SU-DHL-6 (cell line): ENCODE results near the gene CSH1.
"Not testable (repeated sequence)": the region's sequence is repeated elsewhere in the genome, so short reads cannot be mapped to it uniquely, and the experiment has no call there.

Experiments used
- H2AFZ ChIP-seq: fragments of 200-600 bp; sonication (generic); 2 replicates; pipeline ENCODE4 v1.6.1; 2014; ENCODE audit warnings: low read depth, mild to moderate bottlenecking, moderate library complexity, mixed read lengths, antibody characterized with exemption, low read length; ENCODE audit not compliant: severe bottlenecking
- H3F3A ChIP-seq: fragments of 200-600 bp; shearing (Covaris generic); 2 replicates; pipeline ENCODE4 v1.6.0; 2016; ENCODE audit warnings: antibody characterized with exemption, mild to moderate bottlenecking; ENCODE audit not compliant: insufficient read depth
- H3K27ac ChIP-seq: fragments of 200-600 bp; sonication (generic); 2 replicates; pipeline ENCODE4 v1.5.1; 2016; ENCODE audit warnings: low read depth, mild to moderate bottlenecking, low read length, moderate library complexity, mixed read lengths
- H3K27me3 ChIP-seq: fragments of 200-600 bp; sonication (generic), shearing (Covaris generic); 2 replicates; pipeline ENCODE4 v1.6.0; 2014; ENCODE audit warnings: mild to moderate bottlenecking, low read length
- H3K36me3 ChIP-seq: fragments of 200-600 bp; sonication (generic); 2 replicates; pipeline ENCODE4 v1.6.1; 2014; ENCODE audit warnings: mild to moderate bottlenecking, low read length, mixed read lengths
- H3K4me2 ChIP-seq: fragments of 300-600, 200-600 bp; shearing (Covaris generic), sonication (generic); 2 replicates; pipeline ENCODE4 v1.6.0; 2014; ENCODE audit warnings: low read length, low read depth, mild to moderate bottlenecking; ENCODE audit not compliant: poor library complexity, severe bottlenecking
- H3K4me3 ChIP-seq: fragments of 200-600 bp; sonication (generic); 2 replicates; pipeline ENCODE4 v1.5.1; 2014; ENCODE audit warnings: antibody characterized with exemption, low read length, mild to moderate bottlenecking, mixed read lengths; ENCODE audit not compliant: insufficient read depth, poor library complexity, severe bottlenecking
- H3K79me2 ChIP-seq: fragments of 200-600 bp; sonication (generic); 2 replicates; pipeline ENCODE4 v1.6.1; 2014; ENCODE audit warnings: mild to moderate bottlenecking, low read length, moderate library complexity; ENCODE audit not compliant: insufficient read depth
- H3K9ac ChIP-seq: fragments of 200-600 bp; sonication (generic); 2 replicates; pipeline ENCODE4 v1.7.0; 2014; ENCODE audit warnings: mild to moderate bottlenecking, low read length
- H3K9me2 ChIP-seq: fragments of 200-600 bp; sonication (generic); replicated peaks from 2 replicates; pipeline ENCODE4 v1.6.1; 2014; ENCODE audit warnings: low read length; ENCODE audit not compliant: insufficient read depth
- H3K9me3 ChIP-seq: fragments of 200-600 bp; sonication (generic); 2 replicates; pipeline ENCODE4 v1.6.1; 2014; ENCODE audit warnings: low read length, mixed read lengths; ENCODE audit not compliant: insufficient read depth
- H4K20me1 ChIP-seq: fragments of 200-600 bp; sonication (generic); 2 replicates; pipeline ENCODE4 v1.6.1; 2014; ENCODE audit warnings: low read depth, mild to moderate bottlenecking, antibody characterized with exemption, low read length, moderate library complexity, mixed read lengths
- EZH2phosphoT487 ChIP-seq: fragments of 200-600 bp; sonication (generic), shearing (Covaris generic); conservative IDR thresholded peaks from 2 replicates; pipeline ENCODE4 v1.6.1; 2018; ENCODE audit warnings: mild to moderate bottlenecking, antibody characterized with exemption, low read length, moderate library complexity, mixed read lengths
- TF ChIP-seq, protein P1 (sequence below): fragments of 200-600 bp; sonication (generic); IDR thresholded peaks from one replicate; pipeline ENCODE4 v1.5.1; 2017; ENCODE audit warnings: antibody characterized with exemption, mild to moderate bottlenecking, low read length, moderate library complexity; ENCODE audit not compliant: insufficient read depth, poor library complexity, severe bottlenecking

CSH1 gene

DNA sequence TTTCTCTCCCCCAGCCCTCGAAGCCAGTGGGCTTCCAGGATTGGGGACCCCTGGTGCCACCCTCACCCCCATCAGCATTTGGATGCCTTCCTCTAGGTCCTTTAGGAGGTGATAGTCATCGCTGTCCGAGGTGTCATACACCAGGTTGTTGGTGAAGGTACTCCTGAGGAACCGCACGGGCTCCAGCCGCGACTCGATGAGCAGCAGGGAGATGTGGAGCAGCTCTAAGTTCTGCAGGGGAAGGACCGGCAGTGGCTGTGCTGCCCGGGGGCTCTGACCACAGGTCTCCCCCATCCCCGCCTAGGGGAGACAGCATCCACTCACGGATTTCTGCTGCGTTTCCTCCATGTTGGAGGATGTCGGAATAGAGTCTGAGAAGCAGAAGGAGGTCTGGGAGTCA is 13.7 kb upstream of the CSH1 start:
- no peaks in the 10 kb centered on the region for H3K9me2 ChIP-seq
- H3K4me2 ChIP-seq: no peak overlapping the region
- no peaks in the 10 kb centered on the region for H3K36me3 ChIP-seq

DNA sequence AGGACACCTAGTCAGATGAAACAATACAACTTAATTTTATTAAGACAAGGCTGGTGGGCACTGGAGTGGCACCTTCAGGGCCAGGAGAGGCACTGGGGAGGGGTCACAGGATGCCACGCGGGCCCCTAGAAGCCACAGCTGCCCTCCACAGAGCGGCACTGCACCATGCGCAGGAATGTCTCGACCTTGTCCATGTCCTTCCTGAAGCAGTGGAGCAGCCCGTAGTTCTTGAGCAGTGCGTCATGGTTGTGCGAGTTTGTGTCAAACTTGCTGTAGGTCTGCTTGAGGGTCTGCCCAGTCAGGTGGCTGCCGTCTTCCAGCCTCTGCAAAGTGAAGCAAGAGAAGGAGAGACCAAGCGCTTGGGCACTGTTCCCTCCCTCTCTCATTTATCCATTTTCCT is 13.2 kb upstream of the CSH1 start:
- H3K36me3 ChIP-seq, H3K4me3 ChIP-seq, H3K27me3 ChIP-seq, H3K9me3 ChIP-seq, H3K9me2 ChIP-seq, H3K4me2 ChIP-seq, H3K27ac ChIP-seq, H3F3A ChIP-seq, H4K20me1 ChIP-seq, H3K9ac ChIP-seq, H3K79me2 ChIP-seq, H2AFZ ChIP-seq: not testable (repeated sequence)

More for the DNA sequence above, 13.7 kb upstream of the CSH1 start:
- Histone ChIP-seq H4K20me1 (no peaks in the 10 kb centered on the region), H3K9ac (no peak overlapping the region), H3K4me3 (no peak overlapping the region), H3F3A (no peaks in the 10 kb centered on the region), H2AFZ (no peak overlapping the region), H3K79me2 (no peaks in the 10 kb centered on the region), H3K27me3 (no peaks in the 10 kb centered on the region), H3K27ac (no peak overlapping the region), H3K9me3 (no peaks in the 10 kb centered on the region)
- no peak for TF ChIP-seq EZH2phosphoT487
- TF ChIP-seq, protein P1, sequence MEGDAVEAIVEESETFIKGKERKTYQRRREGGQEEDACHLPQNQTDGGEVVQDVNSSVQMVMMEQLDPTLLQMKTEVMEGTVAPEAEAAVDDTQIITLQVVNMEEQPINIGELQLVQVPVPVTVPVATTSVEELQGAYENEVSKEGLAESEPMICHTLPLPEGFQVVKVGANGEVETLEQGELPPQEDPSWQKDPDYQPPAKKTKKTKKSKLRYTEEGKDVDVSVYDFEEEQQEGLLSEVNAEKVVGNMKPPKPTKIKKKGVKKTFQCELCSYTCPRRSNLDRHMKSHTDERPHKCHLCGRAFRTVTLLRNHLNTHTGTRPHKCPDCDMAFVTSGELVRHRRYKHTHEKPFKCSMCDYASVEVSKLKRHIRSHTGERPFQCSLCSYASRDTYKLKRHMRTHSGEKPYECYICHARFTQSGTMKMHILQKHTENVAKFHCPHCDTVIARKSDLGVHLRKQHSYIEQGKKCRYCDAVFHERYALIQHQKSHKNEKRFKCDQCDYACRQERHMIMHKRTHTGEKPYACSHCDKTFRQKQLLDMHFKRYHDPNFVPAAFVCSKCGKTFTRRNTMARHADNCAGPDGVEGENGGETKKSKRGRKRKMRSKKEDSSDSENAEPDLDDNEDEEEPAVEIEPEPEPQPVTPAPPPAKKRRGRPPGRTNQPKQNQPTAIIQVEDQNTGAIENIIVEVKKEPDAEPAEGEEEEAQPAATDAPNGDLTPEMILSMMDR: no peak

DNA sequence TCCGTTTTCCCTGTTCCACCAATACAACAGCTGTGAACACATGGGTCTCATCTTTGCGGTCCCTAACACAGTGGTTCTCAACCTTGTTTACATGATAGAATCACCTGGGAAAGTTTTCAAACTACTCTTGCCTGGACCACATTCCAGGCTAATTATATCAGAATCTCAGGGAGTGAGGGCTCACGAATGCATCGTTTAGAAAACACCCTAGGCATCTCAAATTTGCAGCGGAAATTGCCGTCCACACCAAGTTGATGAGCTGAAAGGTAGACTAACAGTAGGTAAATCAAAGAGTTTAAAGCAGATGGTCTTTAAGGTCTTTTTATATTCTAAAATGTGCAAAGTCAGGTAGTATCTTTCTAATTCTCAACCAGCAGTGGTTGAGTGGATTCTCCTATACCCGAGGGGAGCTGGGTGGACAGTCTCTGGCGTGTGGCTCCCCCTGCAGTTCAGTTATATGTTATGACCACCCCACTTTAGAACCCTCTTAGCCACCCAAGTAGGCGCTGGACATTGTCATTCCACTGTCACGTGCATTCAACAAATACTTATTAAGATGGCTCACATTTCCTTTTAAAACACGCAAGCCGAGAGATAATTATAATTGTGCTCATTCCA is 10.9 kb upstream of the CSH1 start:
- not testable (repeated sequence) for H3K4me2 ChIP-seq, H3K9ac ChIP-seq, H3K4me3 ChIP-seq, H2AFZ ChIP-seq, H3K27ac ChIP-seq, H3F3A ChIP-seq, H3K9me2 ChIP-seq, H3K36me3 ChIP-seq, H3K79me2 ChIP-seq, H4K20me1 ChIP-seq, H3K9me3 ChIP-seq, H3K27me3 ChIP-seq

DNA sequence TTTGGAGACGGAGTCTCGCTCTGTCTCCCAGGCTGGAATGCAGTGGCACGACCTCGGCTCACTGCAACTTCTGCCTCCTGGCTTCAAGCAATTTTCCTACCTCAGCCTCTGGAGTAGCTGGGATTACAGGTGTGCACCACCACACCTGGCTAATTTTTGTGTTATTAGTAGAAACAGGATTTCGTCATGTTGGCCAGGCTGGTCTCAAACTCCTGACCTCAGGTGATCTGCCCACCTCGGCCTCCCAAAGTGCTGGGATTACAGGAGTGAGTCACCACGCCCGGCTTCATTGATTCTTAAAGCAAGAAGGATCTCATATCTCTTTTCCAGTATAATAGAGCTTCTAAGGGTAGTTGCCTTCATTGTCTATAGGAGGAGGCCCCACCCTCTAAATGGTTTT is 8.4 kb upstream of the CSH1 start:
- H3K4me3 ChIP-seq, H3K27ac ChIP-seq, H3K4me2 ChIP-seq, H2AFZ ChIP-seq, H3F3A ChIP-seq, H3K79me2 ChIP-seq, H3K27me3 ChIP-seq, H3K9ac ChIP-seq, H3K9me3 ChIP-seq, H3K36me3 ChIP-seq, H4K20me1 ChIP-seq, H3K9me2 ChIP-seq: not testable (repeated sequence)

DNA sequence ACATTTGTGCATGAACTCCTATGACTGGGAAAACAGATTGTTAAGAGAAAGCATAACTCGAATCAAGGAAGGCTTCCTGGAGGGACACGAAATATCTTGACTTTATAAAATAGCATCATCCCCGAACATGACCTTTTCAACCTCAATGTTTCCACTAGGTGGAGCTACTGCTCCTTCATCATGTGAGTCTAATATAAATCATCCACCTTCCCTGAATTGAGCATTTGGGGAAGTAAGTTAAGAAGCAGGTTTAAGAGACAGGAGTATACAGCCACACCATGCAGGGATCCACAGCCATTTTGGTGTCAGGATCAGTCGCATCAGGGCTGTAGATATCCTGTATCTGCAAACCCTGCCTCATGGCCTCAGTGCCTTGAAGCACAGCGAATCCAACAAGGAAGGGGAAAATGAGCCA is 7.4 kb upstream of the CSH1 start:
- not testable (repeated sequence) for H3F3A ChIP-seq, H3K27me3 ChIP-seq, H3K27ac ChIP-seq, H3K4me2 ChIP-seq, H3K9me3 ChIP-seq, H3K4me3 ChIP-seq, H3K9me2 ChIP-seq, H2AFZ ChIP-seq, H4K20me1 ChIP-seq, H3K9ac ChIP-seq, H3K79me2 ChIP-seq, H3K36me3 ChIP-seq

DNA sequence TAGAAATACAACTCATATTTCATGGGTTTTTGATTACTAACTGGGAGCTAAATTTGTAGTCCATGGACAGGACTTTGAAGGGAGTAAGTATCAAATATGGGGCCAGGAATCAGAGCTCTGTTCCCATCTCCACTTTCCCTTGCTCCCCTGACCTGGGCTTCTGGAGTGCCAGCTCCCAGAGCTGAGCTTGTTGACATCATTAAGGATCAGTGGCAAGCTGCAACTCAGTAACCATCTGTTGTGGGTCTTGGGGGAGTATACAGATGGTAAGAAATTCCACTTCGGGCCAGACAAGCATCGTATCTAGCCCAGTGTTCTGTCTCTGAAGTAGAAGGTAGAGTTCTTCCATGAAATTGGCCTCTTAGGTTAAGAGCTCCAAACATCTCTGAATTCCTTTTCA is 5.6 kb upstream of the CSH1 start:
- H3K27me3 ChIP-seq, H2AFZ ChIP-seq, H3K9ac ChIP-seq, H3K79me2 ChIP-seq, H3K4me3 ChIP-seq, H3K4me2 ChIP-seq, H3F3A ChIP-seq, H3K27ac ChIP-seq, H4K20me1 ChIP-seq, H3K9me3 ChIP-seq, H3K36me3 ChIP-seq, H3K9me2 ChIP-seq: not testable (repeated sequence)

DNA sequence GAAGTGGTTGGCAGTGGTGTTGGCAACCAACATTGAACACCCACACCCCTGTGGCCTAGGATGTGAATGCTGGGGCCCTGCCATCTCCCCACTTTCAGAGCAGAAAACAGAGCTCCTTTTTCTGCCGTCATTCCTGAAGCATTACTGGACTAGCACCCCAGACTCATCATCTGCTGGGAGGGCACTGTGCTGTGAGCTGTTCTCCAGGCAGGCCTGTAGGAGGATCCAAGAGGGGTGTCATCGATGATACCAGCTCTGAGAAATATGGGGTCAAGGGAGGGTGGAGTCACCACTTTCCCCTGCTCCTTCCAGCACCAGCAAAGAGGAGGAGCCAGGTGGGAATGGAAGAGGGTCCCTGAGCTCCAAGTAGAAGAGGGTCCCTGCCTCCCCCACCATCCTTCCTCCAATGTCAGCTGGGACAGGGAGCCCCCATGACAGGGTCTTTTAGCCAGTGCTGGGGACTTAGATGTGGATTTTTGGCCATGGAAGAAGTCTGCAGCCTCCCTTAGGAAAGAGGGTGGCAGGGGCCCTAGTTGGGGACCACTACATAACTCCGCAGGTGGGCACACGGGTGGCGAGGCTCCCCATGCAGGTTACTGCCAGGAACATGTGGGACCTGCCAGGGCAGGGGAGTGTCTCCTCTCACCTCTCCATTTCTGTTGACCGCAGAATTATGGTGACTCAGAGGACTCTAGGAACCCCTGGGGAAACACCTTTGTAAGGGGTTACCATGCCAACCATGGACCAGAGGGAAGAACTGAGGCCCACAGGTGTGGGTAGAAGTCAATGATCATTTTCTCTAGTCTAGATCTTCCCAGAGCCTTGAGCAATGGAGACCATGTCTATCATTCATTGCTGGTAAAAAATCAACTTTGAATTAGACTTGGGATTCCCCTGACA is 2.8 kb upstream of the CSH1 start:
- not testable (repeated sequence) for H3K79me2 ChIP-seq, H3K9me2 ChIP-seq, H3K9ac ChIP-seq, H3K4me2 ChIP-seq, H3K9me3 ChIP-seq, H4K20me1 ChIP-seq, H3K36me3 ChIP-seq, H3K27me3 ChIP-seq, H2AFZ ChIP-seq, H3K4me3 ChIP-seq, H3F3A ChIP-seq, H3K27ac ChIP-seq
